Activated CD8-positive, alpha-beta T cell treated with anti-CD3 and anti-CD28 coated beads, Interleukin-2, amount 10 ng/mL, durations not matched to agents 7 days and 5 days (primary cell): ENCODE data around the gene LRMDA. TPM values are rescaled to one million over a fixed set of nuclear protein-coding genes. Genes with fewer than 3 reads are reported as not detected.

ENCODE experiments used
- ATAC-seq: fragments of 150-1000 bp; cut with Tn5 transposase; one replicate; pipeline ENCODE4 v1.10.0; 2021; ENCODE audit warnings: moderate library complexity
- CTCF ChIA-PET: fragments of 350-600 bp; sonication (Branson Sonifier 250); formaldehyde crosslinking; loops from one replicate; lab custom pipeline; 2021; ENCODE audit warnings: antibody characterized with exemption; lab: Charles Lee
- POLR2A ChIA-PET: fragments of 350-600 bp; sonication (Branson Sonifier 250); formaldehyde crosslinking; loops from one replicate; lab custom pipeline; 2021; ENCODE audit warnings: antibody characterized with exemption; lab: Charles Lee
- DNase-seq: peaks from one replicate; pipeline ENCODE4 v3.0.0-alpha.2; 2020
- H3K27ac Mint-ChIP-seq: one replicate; pipeline ENCODE4 v1.8.0; 2021; ENCODE audit warnings: mild to moderate bottlenecking, mixed read lengths
- H3K27me3 Mint-ChIP-seq: one replicate; pipeline ENCODE4 v1.8.0; 2021; ENCODE audit warnings: low read depth, mixed read lengths
- H3K36me3 Mint-ChIP-seq: one replicate; pipeline ENCODE4 v1.8.0; 2021; ENCODE audit warnings: low read depth, mixed read lengths
- H3K4me1 Mint-ChIP-seq: one replicate; pipeline ENCODE4 v1.8.0; 2021; ENCODE audit warnings: low read depth, mixed read lengths
- H3K4me3 Mint-ChIP-seq: one replicate; pipeline ENCODE4 v1.8.0; 2021; ENCODE audit warnings: mild to moderate bottlenecking, mixed read lengths
- H3K9me3 Mint-ChIP-seq: one replicate; pipeline ENCODE4 v1.8.0; 2022; ENCODE audit warnings: mixed read lengths; ENCODE audit not compliant: insufficient read depth
- total RNA-seq, 2 experiments: library from RNA; stranded (reverse); gene quantifications; one replicate each; pipeline ENCODE4 v1.2.3, GENCODE V29; 2021

Gene LRMDA
- total RNA-seq, 2 experiments from 2014 or later = not detected

DNA sequence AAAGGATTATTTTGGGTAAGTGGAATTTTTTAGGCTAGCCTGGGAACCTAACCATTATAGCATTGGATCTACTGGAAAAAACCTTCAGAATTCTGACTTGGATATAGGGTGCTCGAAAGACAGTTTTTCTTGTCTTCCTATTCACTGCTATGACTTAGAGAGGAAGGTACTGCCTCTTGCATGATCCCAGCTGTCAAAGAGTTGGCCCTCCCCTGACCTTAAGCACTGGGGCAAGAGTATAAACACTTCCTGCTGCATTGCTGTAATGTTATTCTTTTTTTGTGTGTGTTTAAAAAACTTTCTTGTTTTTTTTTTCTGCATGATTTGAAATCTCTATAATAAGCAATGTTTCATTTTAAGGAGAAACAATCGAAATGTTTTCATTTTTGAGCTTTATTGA is 113.0 kb downstream of the LRMDA start:
- Mint-ChIP-seq H3K4me3 (no peak overlapping the region), H3K27me3 (peaks cover 2% of the 10 kb centered on the region), H3K36me3 (no peaks in the 10 kb centered on the region), H3K9me3 (no peaks in the 10 kb centered on the region), H3K27ac (no peak overlapping the region), H3K4me1 (no peaks in the 10 kb centered on the region)
- ChIA-PET CTCF (no interaction called here), POLR2A (no interaction called here)
- no peak for DNase-seq
- ATAC-seq = no peak

DNA sequence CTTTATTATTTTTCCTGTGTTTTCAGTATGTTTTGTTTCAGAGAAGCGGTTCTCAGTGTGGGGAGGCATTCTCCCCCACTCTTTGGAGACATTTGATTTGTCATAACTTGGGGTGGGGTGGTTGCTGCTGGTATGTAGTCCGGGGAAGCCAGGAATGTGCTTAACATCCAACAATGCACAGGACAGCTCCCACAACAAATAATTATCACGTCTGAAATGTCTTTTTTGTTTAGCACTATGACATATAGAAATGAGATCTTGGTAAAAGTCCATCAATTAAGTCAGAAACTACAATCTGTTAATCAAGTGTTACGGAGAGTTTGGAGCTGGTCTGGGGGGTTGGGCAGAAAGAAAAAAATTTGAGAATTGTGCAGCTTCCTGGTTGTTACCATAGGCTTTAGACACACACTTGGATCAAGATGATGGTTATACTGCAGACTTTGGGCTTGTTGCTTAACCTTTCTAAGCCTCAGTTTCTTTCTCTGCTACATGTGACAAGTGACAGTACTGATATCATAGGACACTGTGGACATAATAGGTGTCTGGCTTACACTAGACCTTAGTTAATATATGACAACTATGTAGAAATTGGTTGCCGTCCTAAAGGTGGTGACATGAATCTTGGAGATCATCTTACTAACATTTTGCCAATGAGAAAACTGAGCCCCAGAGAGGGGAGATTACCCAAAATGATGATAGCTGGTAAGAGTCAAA is 113.7 kb downstream of the LRMDA start:
- CTCF ChIA-PET = no interaction called here
- POLR2A ChIA-PET = no interaction called here
- DNase-seq = no peak
- no peak overlapping the region for H3K27ac Mint-ChIP-seq
- ATAC-seq = no peak
- H3K9me3 Mint-ChIP-seq = no peaks in the 10 kb centered on the region
- H3K4me1 Mint-ChIP-seq = no peaks in the 10 kb centered on the region
- H3K27me3 Mint-ChIP-seq = peaks cover 3% of the 10 kb centered on the region
- H3K36me3 Mint-ChIP-seq = no peaks in the 10 kb centered on the region
- H3K4me3 Mint-ChIP-seq = no peak overlapping the region

DNA sequence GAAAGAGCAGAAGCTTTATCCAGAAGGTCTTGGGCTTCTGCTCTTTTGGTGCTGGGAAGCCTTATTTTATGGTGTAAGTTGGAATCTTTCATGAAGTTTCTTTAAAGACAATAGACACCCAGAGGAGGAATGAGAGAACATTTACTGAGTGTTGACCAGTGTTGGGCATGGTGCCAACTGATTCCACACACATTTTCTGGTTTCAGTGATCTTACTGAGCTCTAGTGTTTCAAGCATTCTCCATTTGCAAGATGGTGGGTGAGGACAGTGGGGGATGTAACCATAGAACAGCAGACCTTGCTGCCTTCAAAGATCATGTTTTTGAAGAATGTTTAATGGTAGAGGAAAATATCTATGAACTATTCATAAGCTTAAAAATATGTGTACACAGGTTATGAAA is 114.6 kb downstream of the LRMDA start:
- no peak overlapping the region for H3K4me3 Mint-ChIP-seq
- ChIA-PET CTCF (no interaction called here), POLR2A (interaction anchor here (0.8 kb wide), 1 partner anchor 1134 kb away, joined by 3 read pairs; no protein-coding TSS in a partner anchor)
- ATAC-seq (no peak), DNase-seq (no peak)
- no peaks in the 10 kb centered on the region for H3K9me3 Mint-ChIP-seq
- peaks cover 5% of the 10 kb centered on the region for H3K27me3 Mint-ChIP-seq
- no peak overlapping the region for H3K27ac Mint-ChIP-seq
- H3K4me1 Mint-ChIP-seq = no peaks in the 10 kb centered on the region
- no peaks in the 10 kb centered on the region for H3K36me3 Mint-ChIP-seq

DNA sequence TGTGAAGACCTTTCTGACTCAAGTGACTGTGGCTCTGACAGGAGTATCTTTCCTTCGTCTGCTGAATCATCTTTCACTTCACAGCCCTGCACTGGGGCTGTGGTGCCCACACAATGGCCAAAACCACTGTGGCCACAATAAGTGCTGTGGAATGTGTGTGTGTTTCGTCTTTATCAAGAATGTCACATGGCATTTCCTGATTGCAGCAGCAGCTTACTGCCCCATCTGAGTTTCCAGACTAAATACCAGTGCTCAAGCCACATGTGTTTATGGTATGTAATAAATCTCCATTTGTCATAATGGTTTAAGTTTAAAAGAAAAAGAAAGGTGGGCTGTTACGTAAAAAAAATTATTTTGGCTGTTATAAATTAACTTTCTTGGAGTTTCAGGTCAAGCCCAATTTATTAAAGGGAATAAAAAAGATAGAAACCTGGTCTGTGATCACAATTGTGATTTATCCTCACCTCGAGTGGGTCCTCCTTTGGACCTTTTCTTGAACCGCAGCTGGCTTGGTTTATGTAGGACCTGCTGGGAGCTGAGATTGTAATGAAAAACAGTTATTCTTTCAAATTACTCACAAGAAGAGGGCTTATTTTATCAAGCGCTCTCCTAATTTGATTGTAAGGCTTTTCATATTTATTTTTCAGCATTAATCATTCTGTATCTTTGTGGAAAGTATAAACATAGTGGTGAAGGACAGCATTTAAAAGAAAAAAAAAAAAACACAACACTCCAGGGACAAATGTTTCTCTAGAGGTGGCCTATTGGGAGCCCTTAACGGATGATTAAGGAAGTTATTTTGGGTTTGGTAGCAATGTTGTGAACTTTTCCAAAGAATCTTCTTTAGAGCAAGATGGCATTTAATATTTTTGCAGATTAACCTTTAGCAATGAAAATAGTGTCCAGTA is 116.2 kb downstream of the LRMDA start:
- peaks cover 5% of the 10 kb centered on the region for H3K27me3 Mint-ChIP-seq
- no peak overlapping the region for H3K27ac Mint-ChIP-seq
- ChIA-PET CTCF (no interaction called here), POLR2A (no interaction called here)
- H3K36me3 Mint-ChIP-seq = no peaks in the 10 kb centered on the region
- no peaks in the 10 kb centered on the region for H3K4me1 Mint-ChIP-seq
- no peaks in the 10 kb centered on the region for H3K9me3 Mint-ChIP-seq
- ATAC-seq = no peak
- no peak overlapping the region for H3K4me3 Mint-ChIP-seq
- DNase-seq = no peak

DNA sequence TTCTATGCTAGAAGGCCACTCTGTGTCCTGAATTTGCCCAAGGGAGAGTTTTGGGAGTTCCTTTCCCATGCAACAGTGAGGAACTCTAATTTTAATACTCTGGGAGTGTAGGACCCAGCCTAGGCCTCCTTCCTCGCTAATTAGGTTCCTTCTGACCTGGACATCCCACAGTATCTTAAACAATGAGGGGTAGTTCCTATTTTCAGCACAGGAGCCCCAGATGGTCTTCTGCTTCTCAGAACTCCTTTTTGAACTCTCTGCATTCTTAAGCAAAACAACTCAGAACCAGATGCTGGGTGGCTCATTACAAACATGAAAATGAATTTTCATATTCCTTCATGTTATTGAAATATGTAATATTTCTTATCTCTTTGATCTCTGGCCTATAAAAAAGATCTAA is 116.9 kb downstream of the LRMDA start:
- Mint-ChIP-seq H3K36me3 (no peaks in the 10 kb centered on the region), H3K27me3 (peaks cover 5% of the 10 kb centered on the region), H3K9me3 (no peaks in the 10 kb centered on the region), H3K27ac (no peak overlapping the region), H3K4me3 (no peak overlapping the region), H3K4me1 (no peaks in the 10 kb centered on the region)
- CTCF ChIA-PET = no interaction called here
- no peak for DNase-seq
- POLR2A ChIA-PET = no interaction called here
- ATAC-seq = no peak

DNA sequence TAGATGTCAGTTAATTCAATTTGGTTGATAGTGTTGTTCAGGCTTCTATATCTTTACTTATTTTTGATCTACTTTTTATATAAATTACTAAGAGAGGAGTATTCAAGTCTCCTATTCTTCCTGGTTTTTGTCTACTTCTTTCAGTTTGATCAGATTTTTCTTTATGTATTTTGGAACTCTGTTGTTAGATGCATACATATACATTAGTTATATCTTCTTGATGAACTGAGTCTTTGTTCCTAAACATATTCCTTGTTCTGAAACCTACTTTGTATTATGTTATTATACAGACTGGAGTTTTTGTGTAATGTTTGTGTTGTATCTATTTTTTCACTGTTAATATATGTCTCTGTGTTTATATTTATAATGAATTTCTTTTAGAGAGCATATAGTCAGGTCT is 118.8 kb downstream of the LRMDA start:
- H3K27ac Mint-ChIP-seq = no peak overlapping the region
- ATAC-seq (no peak), DNase-seq (no peak)
- peaks cover 5% of the 10 kb centered on the region for H3K27me3 Mint-ChIP-seq
- H3K9me3 Mint-ChIP-seq = no peaks in the 10 kb centered on the region
- CTCF ChIA-PET = no interaction called here
- no peaks in the 10 kb centered on the region for H3K36me3 Mint-ChIP-seq
- POLR2A ChIA-PET = no interaction called here
- H3K4me1 Mint-ChIP-seq = no peaks in the 10 kb centered on the region
- H3K4me3 Mint-ChIP-seq = no peak overlapping the region

DNA sequence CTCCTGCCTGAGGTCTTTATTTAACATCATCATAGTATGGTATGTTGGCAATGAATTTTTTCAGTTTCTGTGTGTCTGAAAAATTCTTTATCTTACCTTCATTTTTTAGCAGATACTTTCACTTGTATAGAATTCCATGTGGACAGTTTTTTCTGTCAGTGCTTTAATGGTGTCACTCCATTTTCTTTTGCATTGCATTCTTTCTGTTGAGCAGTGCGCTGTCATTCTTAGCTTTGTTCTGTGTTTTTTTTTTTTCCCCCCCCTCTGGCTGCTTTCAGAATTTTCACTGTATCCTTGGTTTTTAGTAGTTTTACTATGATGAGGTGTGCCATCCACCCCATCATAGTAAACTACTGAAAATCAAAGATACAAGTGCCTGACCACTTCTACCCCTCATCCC is 120.7 kb downstream of the LRMDA start:
- Mint-ChIP-seq H3K36me3 (no peaks in the 10 kb centered on the region), H3K27ac (no peak overlapping the region), H3K27me3 (peaks cover 2% of the 10 kb centered on the region), H3K4me3 (no peak overlapping the region), H3K9me3 (no peaks in the 10 kb centered on the region), H3K4me1 (no peaks in the 10 kb centered on the region)
- ChIA-PET CTCF (no interaction called here), POLR2A (no interaction called here)
- DNase-seq (no peak), ATAC-seq (no peak)

DNA sequence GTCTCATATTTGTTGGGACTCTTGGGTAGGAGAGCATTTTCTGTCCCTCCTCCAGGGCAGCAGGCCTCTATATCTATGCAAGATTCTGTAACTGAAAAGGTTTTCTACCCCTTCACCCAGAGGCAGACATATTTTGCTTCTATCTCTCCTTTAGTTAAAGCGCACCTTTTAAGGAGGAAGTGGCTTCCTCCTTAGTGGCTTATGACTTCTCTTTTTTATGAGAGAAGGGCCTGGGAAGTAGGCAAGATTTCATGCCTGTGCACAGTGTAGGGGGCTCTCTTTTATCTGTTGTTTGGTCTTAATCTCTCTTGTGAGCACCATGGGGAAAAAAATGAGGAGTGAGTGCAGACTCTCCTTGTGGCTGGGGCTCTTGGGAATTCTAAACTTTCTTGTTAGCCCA is 122.1 kb downstream of the LRMDA start:
- ChIA-PET CTCF (no interaction called here), POLR2A (no interaction called here)
- Mint-ChIP-seq H3K27ac (no peak overlapping the region), H3K27me3 (peaks cover 2% of the 10 kb centered on the region), H3K4me3 (no peak overlapping the region), H3K36me3 (no peaks in the 10 kb centered on the region), H3K4me1 (no peaks in the 10 kb centered on the region), H3K9me3 (no peaks in the 10 kb centered on the region)
- DNase-seq = no peak
- no peak for ATAC-seq

DNA sequence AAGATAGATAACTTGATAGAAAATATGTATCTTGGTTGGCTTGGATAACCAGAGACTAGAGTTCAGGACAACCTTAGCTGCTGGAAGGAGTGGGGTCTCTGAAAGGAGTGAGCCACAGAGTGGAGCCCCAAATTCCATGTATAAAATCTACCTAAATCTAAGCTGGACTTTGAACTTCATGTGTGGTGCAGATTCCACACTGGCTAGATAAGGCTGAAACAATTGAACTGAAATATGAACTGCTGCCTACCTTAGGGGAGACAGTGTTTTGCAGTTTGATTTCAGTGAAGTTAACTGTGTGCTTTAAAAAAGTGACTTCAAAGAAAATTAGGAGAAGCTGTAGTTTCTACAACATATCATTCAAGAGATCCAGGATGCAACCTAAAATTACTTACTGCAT is 123.9 kb downstream of the LRMDA start:
- Mint-ChIP-seq H3K4me3 (no peak overlapping the region), H3K27ac (no peak overlapping the region), H3K4me1 (no peaks in the 10 kb centered on the region), H3K27me3 (no peaks in the 10 kb centered on the region), H3K36me3 (no peaks in the 10 kb centered on the region), H3K9me3 (no peaks in the 10 kb centered on the region)
- ChIA-PET POLR2A (interaction anchor here (0.8 kb wide), 1 partner anchor 13 kb away, joined by 3 read pairs; no protein-coding TSS in a partner anchor), CTCF (no interaction called here)
- ATAC-seq (no peak), DNase-seq (no peak)

DNA sequence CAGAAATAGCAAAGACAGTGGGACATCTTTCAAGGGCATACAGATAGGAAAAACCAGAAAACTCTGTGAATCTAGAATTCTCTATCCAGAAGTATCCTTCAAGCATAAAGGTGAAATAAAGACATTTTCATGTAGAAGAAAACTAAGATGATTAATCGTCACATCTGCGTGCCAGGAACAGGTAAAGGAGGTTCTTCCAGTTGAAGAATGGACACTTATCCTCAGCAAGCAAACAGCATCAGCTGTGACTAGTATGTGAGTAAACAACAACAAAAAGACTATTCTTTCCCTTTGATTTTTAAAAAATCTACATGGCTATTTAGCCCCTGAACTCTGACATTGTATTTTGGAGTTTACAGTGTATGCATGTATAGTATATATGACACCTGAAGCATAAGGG is 124.9 kb downstream of the LRMDA start:
- no peaks in the 10 kb centered on the region for H3K9me3 Mint-ChIP-seq
- ATAC-seq (no peak), DNase-seq (no peak)
- CTCF ChIA-PET = no interaction called here
- H3K36me3 Mint-ChIP-seq = no peaks in the 10 kb centered on the region
- POLR2A ChIA-PET = no interaction called here
- H3K27ac Mint-ChIP-seq = no peak overlapping the region
- no peaks in the 10 kb centered on the region for H3K4me1 Mint-ChIP-seq
- H3K27me3 Mint-ChIP-seq = no peaks in the 10 kb centered on the region
- no peak overlapping the region for H3K4me3 Mint-ChIP-seq

DNA sequence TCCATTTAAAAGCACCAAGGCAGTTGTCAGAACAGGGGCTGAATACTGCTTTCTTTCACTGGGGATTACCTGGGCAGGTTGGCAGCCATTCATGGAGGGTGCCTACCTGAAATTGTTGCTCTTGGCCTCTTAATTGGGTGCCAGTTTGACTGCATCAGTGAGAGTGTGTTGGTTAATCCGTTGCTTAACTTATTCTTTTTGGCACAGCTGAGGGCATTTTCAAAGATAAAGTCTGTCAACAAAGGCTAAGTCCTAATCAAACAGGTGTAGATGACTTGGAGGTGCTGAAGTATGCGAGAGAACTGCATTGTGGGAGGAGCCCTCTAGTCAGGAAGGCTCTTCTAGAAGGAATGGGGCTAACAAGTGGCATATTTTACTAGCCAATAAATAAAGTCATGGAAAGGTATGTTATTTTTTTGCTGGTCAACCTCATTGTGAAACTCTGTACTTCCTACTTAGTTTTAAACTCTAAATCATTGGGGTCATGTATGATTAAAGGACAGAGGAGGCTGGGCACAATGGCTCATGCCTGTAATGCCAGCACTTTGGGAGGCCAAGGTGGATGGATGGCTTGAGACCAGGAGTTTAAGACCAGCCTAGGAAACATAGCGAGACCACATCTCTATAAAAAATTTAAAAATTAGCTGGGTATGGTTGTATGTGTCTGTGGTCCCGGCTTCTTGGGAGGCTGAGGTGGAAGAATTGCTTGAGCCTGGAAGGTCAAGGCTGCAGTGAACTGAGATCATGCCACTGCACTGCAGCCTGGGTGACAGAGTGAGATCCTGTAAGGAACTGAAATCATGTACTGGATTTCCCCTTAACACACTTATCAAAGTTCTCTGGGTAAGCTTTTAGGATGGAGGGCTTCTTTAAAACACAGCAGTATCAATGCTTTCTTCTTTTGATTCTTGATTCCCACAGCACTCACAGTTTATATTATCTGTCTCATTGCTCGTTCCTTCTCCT is 134.1 kb downstream of the LRMDA start:
- H3K27me3 Mint-ChIP-seq = no peaks in the 10 kb centered on the region
- CTCF ChIA-PET = no interaction called here
- peaks cover 3% of the 10 kb centered on the region for H3K9me3 Mint-ChIP-seq

More for the DNA sequence above, 134.1 kb downstream of the LRMDA start:
- ATAC-seq = no peak
- no peak overlapping the region for H3K4me3 Mint-ChIP-seq
- H3K4me1 Mint-ChIP-seq = no peaks in the 10 kb centered on the region
- H3K36me3 Mint-ChIP-seq = no peaks in the 10 kb centered on the region
- POLR2A ChIA-PET = no interaction called here
- no peak for DNase-seq
- no peak overlapping the region for H3K27ac Mint-ChIP-seq
